SK-N-MC (cell line): ENCODE data around the gene PHC2.

ENCODE experiments used
- DNase-seq: peaks from one replicate; pipeline ENCODE4 v3.0.0-alpha.2; 2011; ENCODE audit warnings: low read depth, low spot score
- H3K27ac ChIP-seq: fragments of 200-600 bp; sonication (generic); 2 replicates; pipeline ENCODE4 v1.5.1; 2016; ENCODE audit warnings: mixed run types
- H3K36me3 ChIP-seq: fragments of 200-600 bp; sonication (generic); 2 replicates; pipeline ENCODE4 v1.6.1; 2017; ENCODE audit warnings: antibody characterized with exemption, low read length, mixed read lengths; ENCODE audit not compliant: insufficient read depth
- H3K4me3 ChIP-seq: fragments of 200-600 bp; sonication (generic); 2 replicates; pipeline ENCODE4 v1.5.1; 2016
- H3K9ac ChIP-seq: fragments of 200-600 bp; sonication (generic); 2 replicates; pipeline ENCODE4 v1.8.0; 2017; ENCODE audit warnings: mixed run types, mixed read lengths; ENCODE audit not compliant: insufficient read length
- H3K9me3 ChIP-seq: fragments of 200-600 bp; sonication (generic); 2 replicates; pipeline ENCODE4 v1.6.1; 2017; ENCODE audit warnings: low read depth, mild to moderate bottlenecking, antibody characterized with exemption, low read length, moderate library complexity, mixed read lengths
- EZH2 ChIP-seq: fragments of 200-600 bp; sonication (generic); IDR thresholded peaks from one replicate; pipeline ENCODE4 v1.6.1; 2017; ENCODE audit warnings: antibody characterized with exemption
- FOXP2 ChIP-seq: optimal IDR thresholded peaks from 2 replicates; pipeline ENCODE3; 2011; ENCODE audit warnings: mild to moderate bottlenecking, moderate library complexity; ENCODE audit not compliant: insufficient read depth; ENCODE audit errors: extremely low read length, control extremely low read depth
- POLR2AphosphoS5 ChIP-seq: IDR thresholded peaks from 2 replicates; pipeline ENCODE4 v1.6.1; 2012; ENCODE audit warnings: mild to moderate bottlenecking, low read depth, low read length, borderline replicate concordance

PHC2 gene

GRCh38 chr1:33302325-33302724, 128.6 kb downstream of the PHC2 start:
- H3K27ac ChIP-seq: no peak overlapping the region
- peaks cover 22% of the 10 kb centered on the region; the same call in 1 of the 2 replicates for H3K36me3 ChIP-seq
- H3K9ac ChIP-seq: no peak overlapping the region
- DNase-seq: no peak
- TF ChIP-seq FOXP2 (no peak), EZH2 (no peak), POLR2AphosphoS5 (no peak)
- H3K4me3 ChIP-seq: no peak overlapping the region
- H3K9me3 ChIP-seq: no peaks in the 10 kb centered on the region

DNA sequence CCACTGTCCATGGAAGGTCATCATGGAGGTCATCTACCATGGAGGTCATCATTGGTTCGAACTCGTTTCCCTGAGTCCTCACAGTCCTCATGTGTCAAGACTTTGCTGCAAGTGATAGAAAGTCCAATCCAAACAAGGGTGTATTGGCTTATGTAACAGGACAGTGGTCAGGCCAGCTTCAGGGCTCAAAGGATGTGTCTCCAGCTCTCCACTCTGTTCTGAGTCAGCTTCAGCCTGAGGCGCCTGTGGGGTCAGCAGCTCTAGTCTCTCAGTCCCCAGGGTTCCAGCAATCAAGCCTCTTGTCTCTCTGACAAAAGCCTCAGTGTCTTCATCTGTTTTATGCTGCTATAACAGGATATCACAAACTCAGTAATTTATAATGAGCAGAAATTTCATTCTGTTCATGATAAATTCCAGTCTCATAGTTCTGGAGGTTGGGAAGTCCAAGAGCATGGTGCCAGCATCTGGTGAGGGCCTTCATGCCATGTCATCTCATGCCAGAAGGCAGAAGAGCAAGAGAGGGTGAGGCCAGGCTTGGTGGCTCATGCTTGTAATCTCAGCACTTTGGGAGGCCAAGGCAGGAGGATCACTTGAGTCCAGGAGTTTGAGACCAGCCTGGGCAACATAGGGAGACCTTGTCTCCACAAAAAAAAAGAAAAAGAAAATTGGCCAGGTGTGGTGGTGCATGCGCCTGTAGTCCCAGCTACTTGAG, 129.5 kb downstream of the PHC2 start:
- Histone ChIP-seq H3K4me3 (no peak overlapping the region), H3K27ac (no peak overlapping the region), H3K9ac (no peak overlapping the region), H3K9me3 (no peaks in the 10 kb centered on the region), H3K36me3 (peaks cover 29% of the 10 kb centered on the region; the same call in 1 of the 2 replicates)
- DNase-seq: no peak
- no peak for TF ChIP-seq EZH2

GRCh38 chr1:33300673-33301072, 130.2 kb downstream of the PHC2 start:
- TF ChIP-seq FOXP2 (no peak), POLR2AphosphoS5 (no peak), EZH2 (no peak)
- peaks cover 37% of the 10 kb centered on the region for H3K36me3 ChIP-seq
- no peak overlapping the region for H3K9ac ChIP-seq
- H3K4me3 ChIP-seq: no peak overlapping the region
- H3K9me3 ChIP-seq: no peaks in the 10 kb centered on the region
- H3K27ac ChIP-seq: no peak overlapping the region
- DNase-seq: no peak

- Histone ChIP-seq H3K36me3 (peaks cover 42% of the 10 kb centered on the region), H3K27ac (no peak overlapping the region), H3K4me3 (no peak overlapping the region), H3K9ac (no peak overlapping the region), H3K9me3 (no peaks in the 10 kb centered on the region)
- no peak for TF ChIP-seq POLR2AphosphoS5
- no peak for TF ChIP-seq FOXP2
- no peak for TF ChIP-seq EZH2
- DNase-seq: no peak
These were observed 131.3 kb downstream of the PHC2 start for GRCh38 chr1:33299461-33300155.

- DNase-seq: no peak
- no peaks in the 10 kb centered on the region for H3K9me3 ChIP-seq
- no peak for TF ChIP-seq POLR2AphosphoS5
- TF ChIP-seq EZH2: no peak
- no peak for TF ChIP-seq FOXP2
- H3K9ac ChIP-seq: no peak overlapping the region
- peaks cover 44% of the 10 kb centered on the region for H3K36me3 ChIP-seq
- no peak overlapping the region for H3K27ac ChIP-seq
- no peak overlapping the region for H3K4me3 ChIP-seq
These were observed 132.1 kb downstream of the PHC2 start for GRCh38 chr1:33298623-33299277.

GRCh38 chr1:33297911-33298622, 132.8 kb downstream of the PHC2 start:
- no peak overlapping the region for H3K9ac ChIP-seq
- H3K36me3 ChIP-seq: peaks cover 48% of the 10 kb centered on the region
- no peak overlapping the region for H3K27ac ChIP-seq
- H3K9me3 ChIP-seq: no peaks in the 10 kb centered on the region
- no peak overlapping the region for H3K4me3 ChIP-seq
- no peak for TF ChIP-seq EZH2
- TF ChIP-seq FOXP2: no peak
- no peak for TF ChIP-seq POLR2AphosphoS5
- no peak for DNase-seq

- H3K9ac ChIP-seq: no peak overlapping the region
- no peak overlapping the region for H3K27ac ChIP-seq
- H3K36me3 ChIP-seq: peaks cover 48% of the 10 kb centered on the region
- H3K9me3 ChIP-seq: no peaks in the 10 kb centered on the region
- TF ChIP-seq EZH2 (no peak), POLR2AphosphoS5 (no peak), FOXP2 (no peak)
- no peak overlapping the region for H3K4me3 ChIP-seq
- no peak for DNase-seq
These were observed 134.1 kb downstream of the PHC2 start for GRCh38 chr1:33296824-33297223.

DNA sequence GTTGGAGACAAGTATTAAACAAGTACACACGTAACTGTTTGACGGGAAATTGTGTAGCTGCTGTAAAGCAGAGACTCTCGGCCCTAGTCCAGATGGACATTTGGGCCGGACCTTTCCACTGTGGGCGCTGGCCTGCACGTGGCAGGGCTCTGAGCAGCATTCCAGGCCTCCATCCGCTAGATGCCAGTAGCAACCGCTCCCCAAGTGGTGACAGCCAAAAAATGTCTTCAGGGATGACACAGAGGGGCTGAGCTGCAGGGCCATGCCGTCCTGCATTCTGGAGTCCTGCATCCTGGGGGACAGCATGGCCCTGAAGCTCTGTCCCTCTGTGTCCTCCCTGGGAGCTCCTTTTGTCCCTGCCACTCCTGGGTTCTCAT, 134.8 kb downstream of the PHC2 start:
- Histone ChIP-seq H3K4me3 (no peak overlapping the region), H3K9ac (no peak overlapping the region), H3K36me3 (peaks cover 43% of the 10 kb centered on the region), H3K9me3 (no peaks in the 10 kb centered on the region), H3K27ac (no peak overlapping the region)
- DNase-seq: no peak
- TF ChIP-seq POLR2AphosphoS5 (no peak), FOXP2 (no peak), EZH2 (no peak)
